Brain microvascular endothelial cell (primary cell): ENCODE results near the gene CEP41.

Experiments
- DNase-seq: peaks from one replicate; pipeline ENCODE4 v3.0.0-alpha.2; 2020
- H3K27ac ChIP-seq: fragments of 250-450 bp; sonication (Bioruptor Pico); 2 replicates; pipeline ENCODE4 v1.5.1; 2020; ENCODE audit warnings: mild to moderate bottlenecking, moderate library complexity
- H3K27me3 ChIP-seq: fragments of 250-450 bp; sonication (Bioruptor Pico); replicated peaks from 2 replicates; pipeline ENCODE4 v1.5.1; 2020; ENCODE audit warnings: mild to moderate bottlenecking
- H3K36me3 ChIP-seq: fragments of 250-450 bp; sonication (Bioruptor Pico); replicated peaks from 2 replicates; pipeline ENCODE4 v1.5.1; 2020; ENCODE audit warnings: mild to moderate bottlenecking
- H3K4me3 ChIP-seq: 2 replicates; pipeline ENCODE4 v1.5.1; 2011; ENCODE audit warnings: low read depth, mild to moderate bottlenecking, control low read depth, low read length, moderate library complexity
- in situ Hi-C: cut with HindIII; loops from 2 replicates; pipeline ENCODE4 v1.10.0; 2017; ENCODE audit warnings: low sequenced_read_pairs, low pct_ligation_motif_present
- TF ChIP-seq, protein P1 (sequence below): IDR thresholded peaks from 2 replicates; pipeline ENCODE4 v1.5.1; 2011; ENCODE audit warnings: low read depth, mild to moderate bottlenecking, moderate library complexity, low read length, control low read depth, inconsistent platforms; ENCODE audit errors: missing control alignments

Gene CEP41

DNA sequence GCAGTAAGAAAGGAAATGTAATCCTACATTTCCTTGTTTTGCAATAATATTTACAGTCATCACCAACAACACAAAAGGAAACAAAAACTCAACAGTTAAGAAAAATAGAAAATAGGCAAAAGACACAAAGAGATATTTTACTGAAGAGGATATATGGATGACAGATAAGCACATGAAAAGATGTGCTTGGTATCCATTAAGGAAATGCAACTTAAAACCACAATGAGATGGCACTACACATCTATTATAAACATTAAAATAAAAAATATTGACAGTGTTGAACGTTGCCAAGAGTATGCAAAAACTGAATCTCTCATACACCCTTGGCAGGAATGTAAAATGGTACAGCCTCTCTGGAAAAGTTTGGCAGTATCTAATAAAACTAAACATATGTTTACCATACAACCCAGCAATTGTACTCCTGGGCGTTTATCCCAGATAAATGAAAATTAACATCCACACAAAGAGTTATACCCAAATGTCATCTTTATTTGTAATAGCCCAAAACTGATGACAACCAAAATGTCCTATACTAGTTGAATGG, 5.4 kb downstream of the CEP41 start:
- TF ChIP-seq, protein P1, sequence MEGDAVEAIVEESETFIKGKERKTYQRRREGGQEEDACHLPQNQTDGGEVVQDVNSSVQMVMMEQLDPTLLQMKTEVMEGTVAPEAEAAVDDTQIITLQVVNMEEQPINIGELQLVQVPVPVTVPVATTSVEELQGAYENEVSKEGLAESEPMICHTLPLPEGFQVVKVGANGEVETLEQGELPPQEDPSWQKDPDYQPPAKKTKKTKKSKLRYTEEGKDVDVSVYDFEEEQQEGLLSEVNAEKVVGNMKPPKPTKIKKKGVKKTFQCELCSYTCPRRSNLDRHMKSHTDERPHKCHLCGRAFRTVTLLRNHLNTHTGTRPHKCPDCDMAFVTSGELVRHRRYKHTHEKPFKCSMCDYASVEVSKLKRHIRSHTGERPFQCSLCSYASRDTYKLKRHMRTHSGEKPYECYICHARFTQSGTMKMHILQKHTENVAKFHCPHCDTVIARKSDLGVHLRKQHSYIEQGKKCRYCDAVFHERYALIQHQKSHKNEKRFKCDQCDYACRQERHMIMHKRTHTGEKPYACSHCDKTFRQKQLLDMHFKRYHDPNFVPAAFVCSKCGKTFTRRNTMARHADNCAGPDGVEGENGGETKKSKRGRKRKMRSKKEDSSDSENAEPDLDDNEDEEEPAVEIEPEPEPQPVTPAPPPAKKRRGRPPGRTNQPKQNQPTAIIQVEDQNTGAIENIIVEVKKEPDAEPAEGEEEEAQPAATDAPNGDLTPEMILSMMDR, result no peak
- in situ Hi-C loops, result no loop called here
- H3K4me3 ChIP-seq, result no peak overlapping the region
- no peak overlapping the region for H3K27ac ChIP-seq
- H3K36me3 ChIP-seq, result no peaks in the 10 kb centered on the region
- no peaks in the 10 kb centered on the region for H3K27me3 ChIP-seq
- no peak for DNase-seq

DNA sequence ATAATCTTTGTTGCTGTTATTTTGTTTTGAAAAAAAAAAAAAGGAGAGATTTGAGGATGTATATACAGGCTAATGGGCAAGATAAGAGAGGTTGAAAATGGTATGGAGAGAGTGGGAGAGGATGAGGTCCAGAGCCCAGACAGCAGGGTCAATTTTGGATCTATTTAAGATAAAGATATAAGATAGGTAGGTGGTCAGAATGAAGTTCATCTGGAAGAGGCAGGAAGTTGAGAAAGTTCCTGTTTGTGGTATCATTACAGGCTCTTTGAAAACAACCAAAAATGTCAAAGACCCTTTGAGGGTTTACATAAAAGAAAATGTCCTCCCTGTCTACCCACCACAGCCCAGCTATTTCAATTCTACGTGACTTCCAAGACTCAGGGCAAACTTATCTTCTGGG, 7.5 kb downstream of the CEP41 start:
- peak overlapping the region; percentile 33 for H3K27ac ChIP-seq
- H3K4me3 ChIP-seq, result no peak overlapping the region
- no peaks in the 10 kb centered on the region for H3K27me3 ChIP-seq
- DNase-seq, result no peak
- no peaks in the 10 kb centered on the region for H3K36me3 ChIP-seq
- TF ChIP-seq, protein P1, result no peak
- in situ Hi-C loops, result no loop called here

DNA sequence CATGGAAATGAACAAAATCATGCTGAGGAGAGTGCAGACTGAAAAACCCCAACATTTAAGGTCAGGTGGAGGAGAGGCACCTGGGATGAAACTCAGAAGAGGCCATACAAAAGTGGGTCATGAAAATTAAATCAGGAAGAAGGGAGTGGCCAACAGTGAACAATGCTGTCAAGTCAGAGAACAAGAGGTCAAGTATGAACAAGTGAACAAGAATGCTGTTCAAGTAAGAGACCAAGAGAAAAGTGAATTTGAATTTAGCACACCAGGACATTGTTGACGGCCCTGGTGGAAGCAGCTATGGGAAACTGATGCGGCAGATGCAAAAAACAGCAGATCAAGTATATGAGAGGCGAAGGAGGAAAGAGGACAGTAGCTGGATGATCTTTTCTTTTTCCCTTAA, 7.9 kb downstream of the CEP41 start:
- in situ Hi-C loops, result no loop called here
- Histone ChIP-seq H3K36me3 (no peaks in the 10 kb centered on the region), H3K4me3 (no peak overlapping the region), H3K27ac (peak overlapping the region; percentile 33), H3K27me3 (no peaks in the 10 kb centered on the region)
- TF ChIP-seq, protein P1, result no peak
- peak; percentile 34 for DNase-seq

DNA sequence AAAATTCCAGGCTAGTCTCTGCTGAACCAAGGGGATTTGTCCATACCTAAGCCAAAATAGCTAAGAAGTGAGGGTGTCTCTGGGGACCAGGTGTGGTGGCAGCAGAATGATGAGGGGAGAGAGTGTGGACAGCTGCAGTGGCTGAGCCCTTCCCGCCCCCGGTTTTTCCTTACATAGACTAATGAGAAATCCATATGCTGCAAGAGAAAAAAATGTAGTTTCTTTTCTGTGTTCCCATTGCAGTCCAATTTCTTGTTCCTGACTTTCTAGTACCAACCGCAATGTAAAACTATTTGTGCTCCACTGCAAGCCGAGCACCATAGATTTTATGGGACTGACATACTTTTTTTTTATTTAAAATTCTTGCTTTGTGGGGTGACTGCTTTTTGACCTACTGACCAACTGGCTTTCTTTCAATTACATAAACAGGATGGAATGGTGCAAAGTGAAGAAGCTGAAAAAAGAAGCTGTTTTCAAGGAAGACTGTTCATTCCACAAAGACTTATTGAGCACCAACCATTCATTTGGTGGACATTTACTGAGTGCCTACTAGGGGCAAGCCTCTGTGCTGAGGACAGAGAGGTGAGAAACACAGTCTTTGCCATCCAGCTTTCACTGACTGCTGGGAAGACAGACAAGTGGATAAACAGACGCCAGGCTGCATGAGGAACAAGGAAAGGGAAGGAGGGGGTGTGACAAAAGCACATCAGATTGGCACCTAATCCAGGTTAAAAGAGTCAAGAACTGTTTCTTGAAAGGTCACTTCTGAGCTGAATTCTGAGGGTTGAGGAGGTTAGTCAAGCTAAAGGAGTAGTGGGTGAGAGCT, 9.8 kb downstream of the CEP41 start:
- H3K36me3 ChIP-seq, result no peaks in the 10 kb centered on the region
- in situ Hi-C loops, result no loop called here
- peak overlapping the region; percentile 38 for H3K4me3 ChIP-seq
- TF ChIP-seq, protein P1, result no peak
- H3K27me3 ChIP-seq, result no peaks in the 10 kb centered on the region
- DNase-seq, result peak; percentile 65
- peak overlapping the region; percentile 68 for H3K27ac ChIP-seq

DNA sequence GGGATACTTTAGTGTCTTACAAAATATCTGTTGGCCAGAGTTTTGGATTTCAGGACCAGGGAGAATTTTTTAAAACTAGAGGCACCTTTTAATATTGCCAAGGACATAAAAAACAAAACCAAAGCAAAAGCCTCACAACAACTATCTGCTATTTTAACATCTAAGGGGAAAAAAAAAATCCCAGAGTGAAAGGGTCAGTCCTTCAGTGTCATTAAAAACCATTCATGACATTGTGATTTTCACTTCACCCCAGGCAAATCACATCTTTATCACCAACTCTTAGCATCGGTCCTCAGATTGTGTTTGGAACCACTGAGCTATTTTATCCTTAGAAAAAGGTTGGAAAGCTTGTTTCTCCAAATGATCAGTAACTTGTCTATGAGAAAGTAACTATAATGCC, 10.7 kb downstream of the CEP41 start:
- peak overlapping the region; percentile 68 for H3K27ac ChIP-seq
- no peak for DNase-seq
- in situ Hi-C loops, result no loop called here
- H3K36me3 ChIP-seq, result no peaks in the 10 kb centered on the region
- TF ChIP-seq, protein P1, result no peak
- no peak overlapping the region for H3K4me3 ChIP-seq
- H3K27me3 ChIP-seq, result no peaks in the 10 kb centered on the region

DNA sequence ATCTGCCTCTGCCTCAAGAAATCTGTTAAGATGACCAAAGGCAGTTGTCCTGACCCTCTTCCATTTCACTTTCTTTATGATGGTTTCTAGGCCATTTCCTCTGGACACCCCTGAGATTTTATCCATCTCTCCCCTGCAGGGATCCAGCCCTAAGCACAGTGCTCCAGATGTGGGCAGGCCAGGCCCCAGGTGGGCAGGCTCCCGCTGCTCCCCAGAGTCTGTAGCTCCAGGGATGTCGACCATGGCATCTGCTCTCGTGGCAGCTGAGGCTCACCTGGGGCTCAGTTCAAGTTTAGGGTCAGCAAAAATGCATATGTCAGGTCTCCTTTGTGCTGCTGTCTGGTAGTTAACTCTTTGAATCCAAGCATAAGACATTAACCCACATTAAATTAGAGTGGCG, 11.8 kb downstream of the CEP41 start:
- no peaks in the 10 kb centered on the region for H3K36me3 ChIP-seq
- H3K27me3 ChIP-seq, result no peaks in the 10 kb centered on the region
- no peak for DNase-seq
- H3K27ac ChIP-seq, result no peak overlapping the region
- in situ Hi-C loops, result no loop called here
- TF ChIP-seq, protein P1, result no peak
- no peak overlapping the region for H3K4me3 ChIP-seq
